Measurements from ENCODE around the gene ARPP21.

DNA sequence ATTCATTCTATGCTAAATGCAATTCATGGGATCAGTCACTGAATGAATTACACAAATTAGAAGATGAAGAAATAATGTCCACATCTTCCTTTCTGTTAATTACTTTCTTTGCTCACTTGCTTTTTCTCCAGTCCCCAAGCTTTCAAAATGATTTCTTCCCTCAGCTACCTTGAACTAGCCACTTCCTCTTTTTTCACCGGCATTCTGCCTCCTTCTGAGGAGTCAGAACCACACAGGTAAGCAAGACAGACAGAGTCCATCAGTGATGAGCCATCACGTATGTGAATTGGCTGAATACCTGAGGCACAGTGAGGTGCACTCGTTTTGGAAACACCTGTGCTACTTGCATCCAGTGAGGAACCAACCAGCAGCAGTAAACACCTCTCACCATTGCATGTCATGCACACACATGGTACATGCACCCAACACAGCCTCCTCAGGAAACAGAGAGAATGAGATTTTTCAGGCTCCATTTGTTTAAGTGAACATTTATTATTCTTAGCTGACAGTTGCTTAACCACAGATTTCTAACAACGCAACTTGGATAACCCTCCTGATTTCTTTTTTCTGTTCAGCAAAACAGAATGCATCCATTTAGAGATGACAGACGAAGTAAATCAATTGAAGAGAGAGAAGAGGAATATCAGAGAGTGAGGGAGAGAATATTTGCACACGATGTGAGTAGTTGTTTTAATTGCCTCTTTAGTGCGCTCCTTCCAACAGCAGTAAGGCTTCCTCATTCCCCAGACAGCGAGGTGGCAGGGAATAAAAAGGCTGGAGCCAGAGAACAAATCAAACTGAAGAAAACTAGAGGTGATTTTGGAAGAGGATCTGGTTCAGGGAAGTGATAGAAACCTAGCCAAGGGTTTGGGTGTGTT is 69.3 kb downstream of the ARPP21 start:
- TF ChIP-seq, protein P1, sequence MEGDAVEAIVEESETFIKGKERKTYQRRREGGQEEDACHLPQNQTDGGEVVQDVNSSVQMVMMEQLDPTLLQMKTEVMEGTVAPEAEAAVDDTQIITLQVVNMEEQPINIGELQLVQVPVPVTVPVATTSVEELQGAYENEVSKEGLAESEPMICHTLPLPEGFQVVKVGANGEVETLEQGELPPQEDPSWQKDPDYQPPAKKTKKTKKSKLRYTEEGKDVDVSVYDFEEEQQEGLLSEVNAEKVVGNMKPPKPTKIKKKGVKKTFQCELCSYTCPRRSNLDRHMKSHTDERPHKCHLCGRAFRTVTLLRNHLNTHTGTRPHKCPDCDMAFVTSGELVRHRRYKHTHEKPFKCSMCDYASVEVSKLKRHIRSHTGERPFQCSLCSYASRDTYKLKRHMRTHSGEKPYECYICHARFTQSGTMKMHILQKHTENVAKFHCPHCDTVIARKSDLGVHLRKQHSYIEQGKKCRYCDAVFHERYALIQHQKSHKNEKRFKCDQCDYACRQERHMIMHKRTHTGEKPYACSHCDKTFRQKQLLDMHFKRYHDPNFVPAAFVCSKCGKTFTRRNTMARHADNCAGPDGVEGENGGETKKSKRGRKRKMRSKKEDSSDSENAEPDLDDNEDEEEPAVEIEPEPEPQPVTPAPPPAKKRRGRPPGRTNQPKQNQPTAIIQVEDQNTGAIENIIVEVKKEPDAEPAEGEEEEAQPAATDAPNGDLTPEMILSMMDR (conservative IDR thresholded peaks at IDR 0.05), result no peak
- no peak for TF ChIP-seq ZFX (IDR thresholded peaks at IDR 0.05)
